ENCODE results near the gene ZCCHC10.
"Not testable (repeated sequence)": the region's sequence is repeated elsewhere in the genome, so short reads cannot be mapped to it uniquely, and the experiment has no call there.

The ZCCHC10 gene

GRCh38 chr5:133046560-133046959, 20.2 kb upstream of the ZCCHC10 start:
- not testable (repeated sequence) for H3K9me3 ChIP-seq (ENCODE audit: control insufficient read depth in 5 of 5, low read length in 5 of 5); H3K27ac ChIP-seq (ENCODE audit: low read depth, low read length); H3K27me3 ChIP-seq (ENCODE audit: control insufficient read depth in 5 of 5, insufficient read depth in 4 of 5, low read length in 5 of 5)

GRCh38 chr5:133041910-133042309, 15.6 kb upstream of the ZCCHC10 start:
- no peak overlapping the region for H3K27ac ChIP-seq (ENCODE audit: low read depth, low read length)
- H3K27me3 ChIP-seq (ENCODE audit: control insufficient read depth in 5 of 5, insufficient read depth in 4 of 5, low read length in 5 of 5): no peaks in the 10 kb centered on the region
- H3K4me1 ChIP-seq (ENCODE audit: control insufficient read depth in 5 of 5, insufficient read depth in 5 of 5, low read length in 5 of 5): no peaks in the 10 kb centered on the region
- H3K36me3 ChIP-seq (ENCODE audit: control insufficient read depth in 5 of 5, insufficient read depth in 5 of 5, low read length in 5 of 5): no peaks in the 10 kb centered on the region
- no peak overlapping the region for H3K9ac ChIP-seq (ENCODE audit: low read length in 5 of 5)
- no peaks in the 10 kb centered on the region for H3K9me3 ChIP-seq (ENCODE audit: control insufficient read depth in 5 of 5, low read length in 5 of 5)
- H3K4me3 ChIP-seq (ENCODE audit: low read depth in 1 of 5, low read length in 5 of 5): no peak overlapping the region

More at GRCh38 chr5:133046560-133046959, 20.2 kb upstream of the ZCCHC10 start:
- peaks cover 0 to 14% (median 11%) of the 10 kb centered on the region in 5 donors for H3K4me1 ChIP-seq (ENCODE audit: control insufficient read depth in 5 of 5, insufficient read depth in 5 of 5, low read length in 5 of 5)
- not testable (repeated sequence) for H3K4me3 ChIP-seq (ENCODE audit: low read depth in 1 of 5, low read length in 5 of 5); H3K36me3 ChIP-seq (ENCODE audit: control insufficient read depth in 5 of 5, insufficient read depth in 5 of 5, low read length in 5 of 5); H3K9ac ChIP-seq (ENCODE audit: low read length in 5 of 5)

GRCh38 chr5:133041157-133041784, 14.9 kb upstream of the ZCCHC10 start:
- H3K9me3 ChIP-seq (ENCODE audit: control insufficient read depth in 5 of 5, low read length in 5 of 5): no peaks in the 10 kb centered on the region

GRCh38 chr5:133036677-133037076, 10.3 kb upstream of the ZCCHC10 start:
- H3K9ac ChIP-seq (ENCODE audit: low read length in 5 of 5); H3K4me3 ChIP-seq (ENCODE audit: low read depth in 1 of 5, low read length in 5 of 5); H3K9me3 ChIP-seq (ENCODE audit: control insufficient read depth in 5 of 5, low read length in 5 of 5); H3K4me1 ChIP-seq (ENCODE audit: control insufficient read depth in 5 of 5, insufficient read depth in 5 of 5, low read length in 5 of 5); H3K27ac ChIP-seq (ENCODE audit: low read depth, low read length); H3K36me3 ChIP-seq (ENCODE audit: control insufficient read depth in 5 of 5, insufficient read depth in 5 of 5, low read length in 5 of 5); H3K27me3 ChIP-seq (ENCODE audit: control insufficient read depth in 5 of 5, insufficient read depth in 4 of 5, low read length in 5 of 5): not testable (repeated sequence)

More at GRCh38 chr5:133041157-133041784, 14.9 kb upstream of the ZCCHC10 start:
- Histone ChIP-seq H3K36me3 (ENCODE audit: control insufficient read depth in 5 of 5, insufficient read depth in 5 of 5, low read length in 5 of 5) (no peaks in the 10 kb centered on the region), H3K9ac (ENCODE audit: low read length in 5 of 5) (peak overlapping the region in 1 of 5 donors; percentile 17), H3K4me3 (ENCODE audit: low read depth in 1 of 5, low read length in 5 of 5) (no peak overlapping the region), H3K27me3 (ENCODE audit: control insufficient read depth in 5 of 5, insufficient read depth in 4 of 5, low read length in 5 of 5) (no peaks in the 10 kb centered on the region), H3K27ac (ENCODE audit: low read depth, low read length) (no peak overlapping the region), H3K4me1 (ENCODE audit: control insufficient read depth in 5 of 5, insufficient read depth in 5 of 5, low read length in 5 of 5) (no peaks in the 10 kb centered on the region)

GRCh38 chr5:133035224-133035623, 8.9 kb upstream of the ZCCHC10 start:
- H3K27ac ChIP-seq (ENCODE audit: low read depth, low read length): no peak overlapping the region
- no peaks in the 10 kb centered on the region for H3K27me3 ChIP-seq (ENCODE audit: control insufficient read depth in 5 of 5, insufficient read depth in 4 of 5, low read length in 5 of 5)
- H3K9me3 ChIP-seq (ENCODE audit: control insufficient read depth in 5 of 5, low read length in 5 of 5): no peaks in the 10 kb centered on the region
- no peak overlapping the region for H3K9ac ChIP-seq (ENCODE audit: low read length in 5 of 5)
- H3K4me3 ChIP-seq (ENCODE audit: low read depth in 1 of 5, low read length in 5 of 5): no peak overlapping the region
- H3K36me3 ChIP-seq (ENCODE audit: control insufficient read depth in 5 of 5, insufficient read depth in 5 of 5, low read length in 5 of 5): no peaks in the 10 kb centered on the region
- H3K4me1 ChIP-seq (ENCODE audit: control insufficient read depth in 5 of 5, insufficient read depth in 5 of 5, low read length in 5 of 5): no peaks in the 10 kb centered on the region

GRCh38 chr5:133034064-133034463, 7.7 kb upstream of the ZCCHC10 start:
- Histone ChIP-seq H3K4me1 (ENCODE audit: control insufficient read depth in 5 of 5, insufficient read depth in 5 of 5, low read length in 5 of 5) (no peaks in the 10 kb centered on the region), H3K27ac (ENCODE audit: low read depth, low read length) (no peak overlapping the region), H3K9me3 (ENCODE audit: control insufficient read depth in 5 of 5, low read length in 5 of 5) (no peaks in the 10 kb centered on the region), H3K9ac (ENCODE audit: low read length in 5 of 5) (no peak overlapping the region), H3K36me3 (ENCODE audit: control insufficient read depth in 5 of 5, insufficient read depth in 5 of 5, low read length in 5 of 5) (no peaks in the 10 kb centered on the region), H3K4me3 (ENCODE audit: low read depth in 1 of 5, low read length in 5 of 5) (no peak overlapping the region), H3K27me3 (ENCODE audit: control insufficient read depth in 5 of 5, insufficient read depth in 4 of 5, low read length in 5 of 5) (no peaks in the 10 kb centered on the region)

- Histone ChIP-seq H3K27ac (ENCODE audit: low read depth, low read length) (no peak overlapping the region), H3K4me3 (ENCODE audit: low read depth in 1 of 5, low read length in 5 of 5) (no peak overlapping the region), H3K36me3 (ENCODE audit: control insufficient read depth in 5 of 5, insufficient read depth in 5 of 5, low read length in 5 of 5) (no peaks in the 10 kb centered on the region), H3K9me3 (ENCODE audit: control insufficient read depth in 5 of 5, low read length in 5 of 5) (no peaks in the 10 kb centered on the region), H3K9ac (ENCODE audit: low read length in 5 of 5) (no peak overlapping the region), H3K27me3 (ENCODE audit: control insufficient read depth in 5 of 5, insufficient read depth in 4 of 5, low read length in 5 of 5) (no peaks in the 10 kb centered on the region), H3K4me1 (ENCODE audit: control insufficient read depth in 5 of 5, insufficient read depth in 5 of 5, low read length in 5 of 5) (no peaks in the 10 kb centered on the region)
Observed at GRCh38 chr5:133032852-133033742, 6.7 kb upstream of the ZCCHC10 start.

GRCh38 chr5:133030343-133031005, 4.1 kb upstream of the ZCCHC10 start:
- Histone ChIP-seq H3K36me3 (ENCODE audit: control insufficient read depth in 5 of 5, insufficient read depth in 5 of 5, low read length in 5 of 5) (no peaks in the 10 kb centered on the region), H3K9ac (ENCODE audit: low read length in 5 of 5) (no peak overlapping the region), H3K27me3 (ENCODE audit: control insufficient read depth in 5 of 5, insufficient read depth in 4 of 5, low read length in 5 of 5) (no peaks in the 10 kb centered on the region), H3K4me3 (ENCODE audit: low read depth in 1 of 5, low read length in 5 of 5) (no peak overlapping the region), H3K4me1 (ENCODE audit: control insufficient read depth in 5 of 5, insufficient read depth in 5 of 5, low read length in 5 of 5) (peaks cover 0 to 10% (median 6%) of the 10 kb centered on the region in 5 donors), H3K27ac (ENCODE audit: low read depth, low read length) (no peak overlapping the region), H3K9me3 (ENCODE audit: control insufficient read depth in 5 of 5, low read length in 5 of 5) (no peaks in the 10 kb centered on the region)

- H3K9ac ChIP-seq (ENCODE audit: low read length in 5 of 5): no peak overlapping the region
- peaks cover 0 to 14% (median 8%) of the 10 kb centered on the region in 5 donors for H3K4me1 ChIP-seq (ENCODE audit: control insufficient read depth in 5 of 5, insufficient read depth in 5 of 5, low read length in 5 of 5)
- H3K27ac ChIP-seq (ENCODE audit: low read depth, low read length): no peak overlapping the region
Observed at GRCh38 chr5:133029416-133029815, 3.1 kb upstream of the ZCCHC10 start.

GRCh38 chr5:133026664-133027153, 360 bp upstream of the ZCCHC10 start:
- Histone ChIP-seq H3K9ac (ENCODE audit: low read length in 5 of 5) (peak overlapping the region in 4 of 5 donors; percentile 21 to 66 (median 54)), H3K9me3 (ENCODE audit: control insufficient read depth in 5 of 5, low read length in 5 of 5) (no peaks in the 10 kb centered on the region), H3K4me3 (ENCODE audit: low read depth in 1 of 5, low read length in 5 of 5) (peak overlapping the region; percentile 55 to 89 (median 81)), H3K27me3 (ENCODE audit: control insufficient read depth in 5 of 5, insufficient read depth in 4 of 5, low read length in 5 of 5) (no peaks in the 10 kb centered on the region), H3K36me3 (ENCODE audit: control insufficient read depth in 5 of 5, insufficient read depth in 5 of 5, low read length in 5 of 5) (no peaks in the 10 kb centered on the region), H3K4me1 (ENCODE audit: control insufficient read depth in 5 of 5, insufficient read depth in 5 of 5, low read length in 5 of 5) (peaks cover 0 to 14% (median 8%) of the 10 kb centered on the region in 5 donors), H3K27ac (ENCODE audit: low read depth, low read length) (peak overlapping the region; percentile 99)

More at GRCh38 chr5:133029416-133029815, 3.1 kb upstream of the ZCCHC10 start:
- Histone ChIP-seq H3K36me3 (ENCODE audit: control insufficient read depth in 5 of 5, insufficient read depth in 5 of 5, low read length in 5 of 5) (no peaks in the 10 kb centered on the region), H3K4me3 (ENCODE audit: low read depth in 1 of 5, low read length in 5 of 5) (no peak overlapping the region), H3K27me3 (ENCODE audit: control insufficient read depth in 5 of 5, insufficient read depth in 4 of 5, low read length in 5 of 5) (no peaks in the 10 kb centered on the region), H3K9me3 (ENCODE audit: control insufficient read depth in 5 of 5, low read length in 5 of 5) (no peaks in the 10 kb centered on the region)

Data from subcutaneous abdominal adipose tissue (tissue), 5 donors.